OCI-LY3 (cell line): Measurements from ENCODE around the gene ARHGAP26.

Experiments
- CTCF ChIP-seq: fragments of 200-600, 300-600 bp; sonication (generic); IDR thresholded peaks from 2 replicates; pipeline ENCODE4 v1.5.1; 2014; ENCODE audit warnings: antibody characterized with exemption, low read length, low read depth
- EZH2phosphoT487 ChIP-seq: fragments of 200-600 bp; shearing (Covaris generic); IDR thresholded peaks from 2 replicates; pipeline ENCODE4 v1.6.1; 2018; ENCODE audit warnings: antibody characterized with exemption, mixed run types, low read depth

- TF ChIP-seq CTCF (no peak), EZH2phosphoT487 (no peak)
Observed at GRCh38 chr5:142881076-142881783, 111.1 kb downstream of the ARHGAP26 start.
